ENCODE results near the gene ADAMTS9.
A peak's percentile ranks its signal among the peaks of the same experiment; 100 is the strongest.

ADAMTS9 gene

GRCh38 chr3:64642327-64643151 is 45.3 kb downstream of the ADAMTS9 start:
- DNase-seq (ENCODE audit: low read depth), result no peak
- TF ChIP-seq CTCF (conservative IDR thresholded peaks at IDR 0.05; ENCODE audit: control insufficient read depth, insufficient read depth, low read depth, low read length), result no peak

GRCh38 chr3:64638981-64639481 is 48.8 kb downstream of the ADAMTS9 start:
- no peak overlapping the region for H3K4me3 ChIP-seq (ENCODE audit: control insufficient read depth, low read depth, low read length)
- no peak for DNase-seq (ENCODE audit: low read depth)
- TF ChIP-seq CTCF (conservative IDR thresholded peaks at IDR 0.05; ENCODE audit: control insufficient read depth, insufficient read depth, low read depth, low read length), result no peak

More at GRCh38 chr3:64642327-64643151, 45.3 kb downstream of the ADAMTS9 start:
- H3K4me3 ChIP-seq (ENCODE audit: control insufficient read depth, low read depth, low read length), result no peak overlapping the region

- TF ChIP-seq CTCF (conservative IDR thresholded peaks at IDR 0.05; ENCODE audit: control insufficient read depth, insufficient read depth, low read depth, low read length), result no peak
- H3K4me3 ChIP-seq (ENCODE audit: control insufficient read depth, low read depth, low read length), result no peak overlapping the region
- DNase-seq (ENCODE audit: low read depth), result no peak
Observed at GRCh38 chr3:64638511-64638910, 49.3 kb downstream of the ADAMTS9 start.

- no peak for DNase-seq (ENCODE audit: low read depth)
- TF ChIP-seq CTCF (conservative IDR thresholded peaks at IDR 0.05; ENCODE audit: control insufficient read depth, insufficient read depth, low read depth, low read length), result no peak
- no peak overlapping the region for H3K4me3 ChIP-seq (ENCODE audit: control insufficient read depth, low read depth, low read length)
Observed at GRCh38 chr3:64634417-64634816, 53.4 kb downstream of the ADAMTS9 start.

- no peak overlapping the region for H3K4me3 ChIP-seq (ENCODE audit: control insufficient read depth, low read depth, low read length)
- no peak for DNase-seq (ENCODE audit: low read depth)
- TF ChIP-seq CTCF (conservative IDR thresholded peaks at IDR 0.05; ENCODE audit: control insufficient read depth, insufficient read depth, low read depth, low read length), result no peak
Observed at GRCh38 chr3:64631951-64632350, 55.8 kb downstream of the ADAMTS9 start.

- DNase-seq (ENCODE audit: low read depth), result peak; percentile 20
- TF ChIP-seq CTCF (conservative IDR thresholded peaks at IDR 0.05; ENCODE audit: control insufficient read depth, insufficient read depth, low read depth, low read length), result no peak
Observed at GRCh38 chr3:64627471-64628321, 60.1 kb downstream of the ADAMTS9 start.

More at GRCh38 chr3:64627471-64628321, 60.1 kb downstream of the ADAMTS9 start:
- no peak overlapping the region for H3K4me3 ChIP-seq (ENCODE audit: control insufficient read depth, low read depth, low read length)
